Measurements from ENCODE around the gene RETSAT. TPM values are rescaled to one million over a fixed set of nuclear protein-coding genes. Genes with fewer than 3 reads are reported as not detected.
A peak's percentile ranks its signal among the peaks of the same experiment; 100 is the strongest.
"Not testable (repeated sequence)": the region's sequence is repeated elsewhere in the genome, so short reads cannot be mapped to it uniquely, and the experiment has no call there.

Gene RETSAT
- total RNA-seq, 1 donor from 2014 or later = 17.1 TPM

GRCh38 chr2:85334928-85335327, 19.4 kb downstream of the RETSAT start:
- DNase-seq = no peak
- intact Hi-C loops (cut with micrococcal nuclease) = no loop called here
- no peaks in the 10 kb centered on the region for H3K9me3 Mint-ChIP-seq
- H3K36me3 Mint-ChIP-seq (ENCODE audit: low read depth) = no peaks in the 10 kb centered on the region
- POLR2A ChIA-PET = interaction anchor here (1.7 kb wide), 1 partner anchor 20 kb away, joined by 4 read pairs; the partner anchor contains the start of genes ELMOD3 and RETSAT
- CTCF ChIA-PET = no interaction called here
- no peak for ATAC-seq (ENCODE audit: low read depth)
- H3K27me3 Mint-ChIP-seq = no peaks in the 10 kb centered on the region
- TF ChIP-seq CTCF (IDR thresholded peaks at IDR 0.05) = no peak
- H3K27ac Mint-ChIP-seq = no peak overlapping the region
- H3K4me1 Mint-ChIP-seq = peaks cover 3% of the 10 kb centered on the region
- H3K4me3 Mint-ChIP-seq = no peak overlapping the region

GRCh38 chr2:85333877-85334276, 20.5 kb downstream of the RETSAT start:
- H3K27me3 Mint-ChIP-seq; H3K9me3 Mint-ChIP-seq; DNase-seq; ATAC-seq (ENCODE audit: low read depth); H3K27ac Mint-ChIP-seq; CTCF ChIA-PET; H3K4me1 Mint-ChIP-seq; intact Hi-C loops (cut with micrococcal nuclease); H3K4me3 Mint-ChIP-seq; H3K36me3 Mint-ChIP-seq (ENCODE audit: low read depth): not testable (repeated sequence)
- POLR2A ChIA-PET = interaction anchor here (1.7 kb wide), 1 partner anchor 21 kb away, joined by 4 read pairs; the partner anchor contains the start of genes ELMOD3 and RETSAT

GRCh38 chr2:85330839-85331636, 23.3 kb downstream of the RETSAT start:
- H3K4me3 Mint-ChIP-seq = peak overlapping the region; percentile 17
- no peak for DNase-seq
- no peaks in the 10 kb centered on the region for H3K9me3 Mint-ChIP-seq
- intact Hi-C loops (cut with micrococcal nuclease) = no loop called here
- no peak for TF ChIP-seq CTCF (IDR thresholded peaks at IDR 0.05)
- no peaks in the 10 kb centered on the region for H3K27me3 Mint-ChIP-seq
- H3K4me1 Mint-ChIP-seq = peaks cover 32% of the 10 kb centered on the region
- peaks cover 23% of the 10 kb centered on the region for H3K36me3 Mint-ChIP-seq (ENCODE audit: low read depth)
- H3K27ac Mint-ChIP-seq = no peak overlapping the region
- ChIA-PET POLR2A (interaction anchor here (1.6 kb wide), 1 partner anchor 23 kb away, joined by 6 read pairs; the partner anchor contains the start of genes ELMOD3 and RETSAT), CTCF (interaction anchor here (0.8 kb wide), 1 partner anchor 31 kb away, joined by 3 read pairs; no protein-coding TSS in a partner anchor)
- no peak for ATAC-seq (ENCODE audit: low read depth)

GRCh38 chr2:85329701-85330100, 24.6 kb downstream of the RETSAT start:
- H3K27ac Mint-ChIP-seq = peak overlapping the region; percentile 31
- H3K4me1 Mint-ChIP-seq = peaks cover 45% of the 10 kb centered on the region
- peaks cover 34% of the 10 kb centered on the region for H3K36me3 Mint-ChIP-seq (ENCODE audit: low read depth)
- H3K9me3 Mint-ChIP-seq; H3K27me3 Mint-ChIP-seq; DNase-seq; ATAC-seq (ENCODE audit: low read depth); CTCF ChIA-PET: not testable (repeated sequence)
- intact Hi-C loops (cut with micrococcal nuclease) = loop anchor here (2.0 to 10.0 kb wide), 5 partner anchors 231 to 1295 kb away; partner anchors contain the start of genes CHMP3, GGCX, IMMT and MRPL35
- peak overlapping the region; percentile 45 for H3K4me3 Mint-ChIP-seq
- POLR2A ChIA-PET = interaction anchor here (0.8 to 1.6 kb wide), 2 partner anchors 24 kb away, joined by 5 to 6 read pairs; partner anchors contain the start of genes ELMOD3 and RETSAT

- H3K4me1 Mint-ChIP-seq = peaks cover 50% of the 10 kb centered on the region
- ChIA-PET CTCF (no interaction called here), POLR2A (interaction anchor here (0.8 to 1.9 kb wide), 3 partner anchors 10 to 287 kb away, joined by 3 to 11 read pairs (median 5); partner anchors contain the start of genes RETSAT and USP39)
- no peaks in the 10 kb centered on the region for H3K27me3 Mint-ChIP-seq
- TF ChIP-seq CTCF (IDR thresholded peaks at IDR 0.05) = no peak
- ATAC-seq (ENCODE audit: low read depth) = no peak
- intact Hi-C loops (cut with micrococcal nuclease) = loop anchor here (2.0 to 10.0 kb wide), 5 partner anchors 232 to 1296 kb away; partner anchors contain the start of genes CHMP3, GGCX, IMMT and MRPL35
- no peak for DNase-seq
- no peaks in the 10 kb centered on the region for H3K9me3 Mint-ChIP-seq
- H3K36me3 Mint-ChIP-seq (ENCODE audit: low read depth) = peaks cover 39% of the 10 kb centered on the region
- peak overlapping the region; percentile 31 for H3K27ac Mint-ChIP-seq
- H3K4me3 Mint-ChIP-seq = peak overlapping the region; percentile 45
These were observed 25.1 kb downstream of the RETSAT start for GRCh38 chr2:85329181-85329651.

Data from activated B cell treated with CpG ODN at 0.5 μM for 24 hours (primary cell).